AG08395 (cell line): ENCODE results near the gene CDC20.
A peak's percentile ranks its signal among the peaks of the same experiment; 100 is the strongest.

ENCODE experiments used
- DNase-seq: peaks from one replicate; pipeline ENCODE4 v3.0.0; 2012; ENCODE audit warnings: mixed read lengths, low spot score

Gene CDC20

GRCh38 chr1:43329995-43330751 is 28.6 kb upstream of the CDC20 start:
- peak; percentile 87 for DNase-seq

- DNase-seq, result no peak
These were observed 27.1 kb upstream of the CDC20 start for GRCh38 chr1:43331688-43332087.

- DNase-seq, result no peak
These were observed 24.2 kb upstream of the CDC20 start for GRCh38 chr1:43334453-43335205.

- DNase-seq, result no peak
These were observed 21.2 kb upstream of the CDC20 start, which contains the start of gene MPL for GRCh38 chr1:43337588-43337987. TSS of gene MPL (plus strand) at chr1:43337818. CDS start at chr1:43337849, 31 bp downstream.

GRCh38 chr1:43338001-43338400 is 20.8 kb upstream of the CDC20 start:
- no peak for DNase-seq

GRCh38 chr1:43339584-43340232 is 19.1 kb upstream of the CDC20 start:
- no peak for DNase-seq

- no peak for DNase-seq
These were observed 18.2 kb upstream of the CDC20 start for GRCh38 chr1:43340559-43340958.

GRCh38 chr1:43344267-43344850 is 14.4 kb upstream of the CDC20 start:
- DNase-seq, result no peak

GRCh38 chr1:43345120-43345519 is 13.7 kb upstream of the CDC20 start:
- no peak for DNase-seq

- no peak for DNase-seq
These were observed 12.1 kb upstream of the CDC20 start for GRCh38 chr1:43346636-43347035.

- peak; percentile 21 for DNase-seq
These were observed 10.4 kb upstream of the CDC20 start for GRCh38 chr1:43348343-43348808.

- peak; percentile 52 for DNase-seq
These were observed 9.8 kb upstream of the CDC20 start for GRCh38 chr1:43348809-43349593.

- no peak for DNase-seq
These were observed 9.0 kb upstream of the CDC20 start for GRCh38 chr1:43349594-43350306.

GRCh38 chr1:43350976-43351375 is 7.8 kb upstream of the CDC20 start:
- DNase-seq, result no peak

- DNase-seq, result no peak
These were observed 7.1 kb upstream of the CDC20 start for GRCh38 chr1:43351421-43352350.

GRCh38 chr1:43352351-43352705 is 6.5 kb upstream of the CDC20 start:
- no peak for DNase-seq

- DNase-seq, result no peak
These were observed 5.9 kb upstream of the CDC20 start for GRCh38 chr1:43352881-43353280.

GRCh38 chr1:43354471-43354870 is 4.3 kb upstream of the CDC20 start:
- no peak for DNase-seq

- no peak for DNase-seq
These were observed 3.8 kb upstream of the CDC20 start for GRCh38 chr1:43354936-43355335.

GRCh38 chr1:43357251-43357650 is 1.5 kb upstream of the CDC20 start:
- no peak for DNase-seq
